GM23338 (cell line): Measurements from ENCODE around the gene CD74. TPM values are rescaled to one million over a fixed set of nuclear protein-coding genes. Genes with fewer than 3 reads are reported as not detected.

Source experiments
- ATAC-seq: fragments of 200-7000 bp; cut with Tn5 transposase; 3 replicates; pipeline ENCODE4 v1.9.1; 2020
- DNase-seq: peaks from one replicate; pipeline ENCODE4 v3.0.0-alpha.2; 2015; ENCODE audit warnings: low spot score
- H2AFZ ChIP-seq: fragments of 200-600 bp; sonication (generic); 2 replicates; pipeline ENCODE4 v1.8.0; 2016; ENCODE audit warnings: antibody characterized with exemption, mild to moderate bottlenecking, moderate library complexity
- H3F3A ChIP-seq: fragments of 200-600 bp; sonication (generic); replicated peaks from 2 replicates; pipeline ENCODE4 v1.8.0; 2017; ENCODE audit warnings: antibody characterized with exemption, mixed run types, low read depth
- H3K27ac ChIP-seq: fragments of 200-600 bp; sonication (generic); 2 replicates; pipeline ENCODE4 v1.6.1; 2016; ENCODE audit warnings: low read depth
- H3K27me3 ChIP-seq: fragments of 200-600 bp; sonication (generic); 2 replicates; pipeline ENCODE4 v1.8.0; 2016; ENCODE audit warnings: mild to moderate bottlenecking, mixed run types, moderate library complexity; ENCODE audit not compliant: insufficient read depth
- H3K36me3 ChIP-seq: fragments of 200-600 bp; sonication (generic); 2 replicates; pipeline ENCODE4 v1.8.0; 2016; ENCODE audit warnings: mild to moderate bottlenecking; ENCODE audit not compliant: insufficient read depth
- H3K4me1 ChIP-seq: fragments of 200-600 bp; sonication (generic); 2 replicates; pipeline ENCODE4 v1.8.0; 2016; ENCODE audit warnings: mild to moderate bottlenecking, moderate library complexity; ENCODE audit not compliant: insufficient read depth
- H3K4me2 ChIP-seq: fragments of 200-600 bp; sonication (generic); 2 replicates; pipeline ENCODE4 v1.7.1; 2017; ENCODE audit warnings: mixed run types
- H3K4me3 ChIP-seq: fragments of 200-600 bp; sonication (generic); 2 replicates; pipeline ENCODE4 v1.6.1; 2016; ENCODE audit warnings: mixed run types
- H3K79me2 ChIP-seq: fragments of 200-600 bp; sonication (generic); replicated peaks from 2 replicates; pipeline ENCODE4 v1.8.0; 2017; ENCODE audit warnings: mild to moderate bottlenecking; ENCODE audit not compliant: insufficient read depth
- H3K9me2 ChIP-seq: fragments of 200-600 bp; sonication (generic); 2 replicates; pipeline ENCODE4 v1.8.0; 2017; ENCODE audit not compliant: insufficient read depth
- H4K20me1 ChIP-seq: fragments of 200-600 bp; sonication (generic); replicated peaks from 2 replicates; pipeline ENCODE4 v1.8.0; 2017; ENCODE audit warnings: mild to moderate bottlenecking; ENCODE audit not compliant: insufficient read depth
- H3K27ac Mint-ChIP-seq: 2 replicates; pipeline ENCODE4 v1.8.0; 2020; ENCODE audit warnings: inconsistent platforms, mild to moderate bottlenecking, moderate library complexity, mixed read lengths
- H3K27me3 Mint-ChIP-seq: 3 replicates; pipeline ENCODE4 v1.8.0; 2022; ENCODE audit warnings: low read depth, mild to moderate bottlenecking, moderate library complexity, mixed read lengths, inconsistent platforms; ENCODE audit not compliant: insufficient read depth, poor library complexity
- H3K36me3 Mint-ChIP-seq: 3 replicates; pipeline ENCODE4 v1.8.0; 2021; ENCODE audit warnings: low read depth, mild to moderate bottlenecking, inconsistent platforms, moderate library complexity, mixed read lengths
- H3K4me1 Mint-ChIP-seq: 3 replicates; pipeline ENCODE4 v1.8.0; 2020; ENCODE audit warnings: mild to moderate bottlenecking, inconsistent platforms, mixed read lengths
- H3K4me3 Mint-ChIP-seq: 3 replicates; pipeline ENCODE4 v1.8.0; 2021; ENCODE audit warnings: moderate library complexity, mild to moderate bottlenecking, inconsistent platforms, mixed read lengths
- H3K9me3 Mint-ChIP-seq: 3 replicates; pipeline ENCODE4 v1.8.0; 2020; ENCODE audit warnings: moderate library complexity, mild to moderate bottlenecking, inconsistent platforms, mixed read lengths
- CREB1 ChIP-seq: fragments of 250-450 bp; sonication (Bioruptor Pico); IDR thresholded peaks from 2 replicates; pipeline ENCODE4 v1.5.0; 2020; ENCODE audit warnings: low read depth, mild to moderate bottlenecking, moderate library complexity
- EZH2 ChIP-seq: fragments of 200-600 bp; sonication (generic); IDR thresholded peaks from one replicate; pipeline ENCODE4 v1.8.0; 2017; ENCODE audit warnings: antibody characterized with exemption, mild to moderate bottlenecking, low read depth; ENCODE audit not compliant: unreplicated experiment
- EZH2phosphoT487 ChIP-seq: fragments of 200-600 bp; sonication (generic); IDR thresholded peaks from one replicate; pipeline ENCODE4 v1.8.1; 2018; ENCODE audit warnings: antibody characterized with exemption; ENCODE audit not compliant: unreplicated experiment
- JUNB ChIP-seq: IDR thresholded peaks from one replicate; pipeline ENCODE4 v1.6.1; 2016; ENCODE audit warnings: antibody characterized with exemption; ENCODE audit not compliant: unreplicated experiment
- NANOG ChIP-seq: IDR thresholded peaks from 2 replicates; pipeline ENCODE4 v1.6.1; 2016; ENCODE audit warnings: antibody characterized with exemption, borderline replicate concordance
- POLR2AphosphoS5 ChIP-seq: IDR thresholded peaks from 2 replicates; pipeline ENCODE4 v1.6.1; 2016; ENCODE audit warnings: antibody characterized with exemption, low read depth
- STAT1 ChIP-seq: IDR thresholded peaks from one replicate; pipeline ENCODE4 v1.6.1; 2016; ENCODE audit warnings: antibody characterized with exemption; ENCODE audit not compliant: unreplicated experiment
- ZNF114 ChIP-seq: fragments of 250-450 bp; sonication (Bioruptor Pico); IDR thresholded peaks from 2 replicates; pipeline ENCODE4 v1.5.0; 2020; ENCODE audit warnings: mild to moderate bottlenecking, moderate library complexity
- ZNF331 ChIP-seq: fragments of 250-450 bp; sonication (Bioruptor Pico); IDR thresholded peaks from 2 replicates; pipeline ENCODE4 v1.5.0; 2020; ENCODE audit warnings: low read depth, mild to moderate bottlenecking, moderate library complexity
- polyA plus RNA-seq: library from polyadenylated mRNA; unstranded; fragments of >200 nt; fragmentation: Nextera tagmentation; extraction: Ambion mirVana; gene quantifications from 2 replicates; pipeline ENCODE4 v1.2.1, GENCODE V29; 2016
- total RNA-seq: library from RNA; depleted of rRNA; stranded (reverse); fragments of >200 nt; shearing (Covaris generic); gene quantifications from 2 replicates; pipeline ENCODE4 v1.2.3, GENCODE V29; 2014
- TF ChIP-seq, protein P1 (sequence below): IDR thresholded peaks from 2 replicates; pipeline ENCODE4 v1.6.1; 2016; ENCODE audit warnings: antibody characterized with exemption
- TF ChIP-seq, protein P2 (sequence below): fragments of 250-450 bp; sonication (Bioruptor Pico); IDR thresholded peaks from 2 replicates; pipeline ENCODE4 v1.5.0; 2020; ENCODE audit warnings: mild to moderate bottlenecking, moderate library complexity
- TF ChIP-seq, protein P3 (sequence below): IDR thresholded peaks from one replicate; pipeline ENCODE4 v1.6.1; 2018; ENCODE audit warnings: antibody characterized with exemption; ENCODE audit not compliant: unreplicated experiment
- TF ChIP-seq, protein P4 (sequence below), 2 experiments: fragments of 200-600 bp in 1 of 2; sonication (generic) in 1 of 2; conservative IDR thresholded peaks; 2 replicates each; pipeline versions ENCODE4 v1.5.1 to v1.6.1; 2016 to 2017; ENCODE audit warnings: antibody characterized with exemption in 2 of 2, low read depth in 2 of 2, mild to moderate bottlenecking in 2 of 2, moderate library complexity in 1 of 2

CD74 gene
- total and polyA plus RNA-seq, 2 experiments from 2014 or later, result 49.8 to 98.4 TPM

DNA sequence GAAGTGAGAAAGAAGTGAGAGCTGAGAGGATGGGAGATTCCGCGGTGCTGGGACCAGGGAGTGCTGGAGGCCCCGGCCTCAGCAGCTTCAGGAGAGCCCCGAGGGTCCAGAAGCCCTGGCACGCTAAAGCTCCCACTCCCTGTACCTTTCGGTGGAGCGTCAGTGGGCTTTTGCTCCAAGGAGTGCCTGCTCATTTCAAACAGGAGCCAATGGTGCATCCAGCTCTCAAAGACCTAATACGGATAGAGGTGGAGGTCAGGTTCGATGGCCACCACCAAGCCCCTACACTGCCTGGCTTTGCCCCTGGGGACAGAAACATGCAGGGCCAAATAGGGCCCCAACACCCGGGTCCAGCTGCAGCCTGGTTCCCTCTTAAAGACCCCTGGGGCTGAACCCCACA, 8.2 kb downstream of the CD74 start:
- Histone ChIP-seq H3F3A (0 out of 2 replicates have a peak, but pooled peaks cover 4% of the 10 kb centered on the region), H3K27ac (no peak overlapping the region), H3K79me2 (no peaks in the 10 kb centered on the region), H4K20me1 (no peaks in the 10 kb centered on the region; the same call in 1 of the 2 replicates), H3K4me3 (no peak overlapping the region), H3K4me2 (no peak overlapping the region), H3K9me2 (no peaks in the 10 kb centered on the region), H3K27me3 (no peaks in the 10 kb centered on the region), H2AFZ (no peak overlapping the region), H3K4me1 (peaks cover 9% of the 10 kb centered on the region; the same call in 1 of the 2 replicates), H3K36me3 (peaks cover 6% of the 10 kb centered on the region; the same call in 1 of the 2 replicates)
- no peak for TF ChIP-seq JUNB
- TF ChIP-seq ZNF114, result no peak
- no peak for TF ChIP-seq POLR2AphosphoS5
- TF ChIP-seq ZNF331 (CRISPR knock-in tag), result no peak
- TF ChIP-seq, protein P1, sequence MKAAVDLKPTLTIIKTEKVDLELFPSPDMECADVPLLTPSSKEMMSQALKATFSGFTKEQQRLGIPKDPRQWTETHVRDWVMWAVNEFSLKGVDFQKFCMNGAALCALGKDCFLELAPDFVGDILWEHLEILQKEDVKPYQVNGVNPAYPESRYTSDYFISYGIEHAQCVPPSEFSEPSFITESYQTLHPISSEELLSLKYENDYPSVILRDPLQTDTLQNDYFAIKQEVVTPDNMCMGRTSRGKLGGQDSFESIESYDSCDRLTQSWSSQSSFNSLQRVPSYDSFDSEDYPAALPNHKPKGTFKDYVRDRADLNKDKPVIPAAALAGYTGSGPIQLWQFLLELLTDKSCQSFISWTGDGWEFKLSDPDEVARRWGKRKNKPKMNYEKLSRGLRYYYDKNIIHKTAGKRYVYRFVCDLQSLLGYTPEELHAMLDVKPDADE, result no peak
- no peak for TF ChIP-seq STAT1
- no peak for TF ChIP-seq EZH2phosphoT487
- TF ChIP-seq, protein P2, sequence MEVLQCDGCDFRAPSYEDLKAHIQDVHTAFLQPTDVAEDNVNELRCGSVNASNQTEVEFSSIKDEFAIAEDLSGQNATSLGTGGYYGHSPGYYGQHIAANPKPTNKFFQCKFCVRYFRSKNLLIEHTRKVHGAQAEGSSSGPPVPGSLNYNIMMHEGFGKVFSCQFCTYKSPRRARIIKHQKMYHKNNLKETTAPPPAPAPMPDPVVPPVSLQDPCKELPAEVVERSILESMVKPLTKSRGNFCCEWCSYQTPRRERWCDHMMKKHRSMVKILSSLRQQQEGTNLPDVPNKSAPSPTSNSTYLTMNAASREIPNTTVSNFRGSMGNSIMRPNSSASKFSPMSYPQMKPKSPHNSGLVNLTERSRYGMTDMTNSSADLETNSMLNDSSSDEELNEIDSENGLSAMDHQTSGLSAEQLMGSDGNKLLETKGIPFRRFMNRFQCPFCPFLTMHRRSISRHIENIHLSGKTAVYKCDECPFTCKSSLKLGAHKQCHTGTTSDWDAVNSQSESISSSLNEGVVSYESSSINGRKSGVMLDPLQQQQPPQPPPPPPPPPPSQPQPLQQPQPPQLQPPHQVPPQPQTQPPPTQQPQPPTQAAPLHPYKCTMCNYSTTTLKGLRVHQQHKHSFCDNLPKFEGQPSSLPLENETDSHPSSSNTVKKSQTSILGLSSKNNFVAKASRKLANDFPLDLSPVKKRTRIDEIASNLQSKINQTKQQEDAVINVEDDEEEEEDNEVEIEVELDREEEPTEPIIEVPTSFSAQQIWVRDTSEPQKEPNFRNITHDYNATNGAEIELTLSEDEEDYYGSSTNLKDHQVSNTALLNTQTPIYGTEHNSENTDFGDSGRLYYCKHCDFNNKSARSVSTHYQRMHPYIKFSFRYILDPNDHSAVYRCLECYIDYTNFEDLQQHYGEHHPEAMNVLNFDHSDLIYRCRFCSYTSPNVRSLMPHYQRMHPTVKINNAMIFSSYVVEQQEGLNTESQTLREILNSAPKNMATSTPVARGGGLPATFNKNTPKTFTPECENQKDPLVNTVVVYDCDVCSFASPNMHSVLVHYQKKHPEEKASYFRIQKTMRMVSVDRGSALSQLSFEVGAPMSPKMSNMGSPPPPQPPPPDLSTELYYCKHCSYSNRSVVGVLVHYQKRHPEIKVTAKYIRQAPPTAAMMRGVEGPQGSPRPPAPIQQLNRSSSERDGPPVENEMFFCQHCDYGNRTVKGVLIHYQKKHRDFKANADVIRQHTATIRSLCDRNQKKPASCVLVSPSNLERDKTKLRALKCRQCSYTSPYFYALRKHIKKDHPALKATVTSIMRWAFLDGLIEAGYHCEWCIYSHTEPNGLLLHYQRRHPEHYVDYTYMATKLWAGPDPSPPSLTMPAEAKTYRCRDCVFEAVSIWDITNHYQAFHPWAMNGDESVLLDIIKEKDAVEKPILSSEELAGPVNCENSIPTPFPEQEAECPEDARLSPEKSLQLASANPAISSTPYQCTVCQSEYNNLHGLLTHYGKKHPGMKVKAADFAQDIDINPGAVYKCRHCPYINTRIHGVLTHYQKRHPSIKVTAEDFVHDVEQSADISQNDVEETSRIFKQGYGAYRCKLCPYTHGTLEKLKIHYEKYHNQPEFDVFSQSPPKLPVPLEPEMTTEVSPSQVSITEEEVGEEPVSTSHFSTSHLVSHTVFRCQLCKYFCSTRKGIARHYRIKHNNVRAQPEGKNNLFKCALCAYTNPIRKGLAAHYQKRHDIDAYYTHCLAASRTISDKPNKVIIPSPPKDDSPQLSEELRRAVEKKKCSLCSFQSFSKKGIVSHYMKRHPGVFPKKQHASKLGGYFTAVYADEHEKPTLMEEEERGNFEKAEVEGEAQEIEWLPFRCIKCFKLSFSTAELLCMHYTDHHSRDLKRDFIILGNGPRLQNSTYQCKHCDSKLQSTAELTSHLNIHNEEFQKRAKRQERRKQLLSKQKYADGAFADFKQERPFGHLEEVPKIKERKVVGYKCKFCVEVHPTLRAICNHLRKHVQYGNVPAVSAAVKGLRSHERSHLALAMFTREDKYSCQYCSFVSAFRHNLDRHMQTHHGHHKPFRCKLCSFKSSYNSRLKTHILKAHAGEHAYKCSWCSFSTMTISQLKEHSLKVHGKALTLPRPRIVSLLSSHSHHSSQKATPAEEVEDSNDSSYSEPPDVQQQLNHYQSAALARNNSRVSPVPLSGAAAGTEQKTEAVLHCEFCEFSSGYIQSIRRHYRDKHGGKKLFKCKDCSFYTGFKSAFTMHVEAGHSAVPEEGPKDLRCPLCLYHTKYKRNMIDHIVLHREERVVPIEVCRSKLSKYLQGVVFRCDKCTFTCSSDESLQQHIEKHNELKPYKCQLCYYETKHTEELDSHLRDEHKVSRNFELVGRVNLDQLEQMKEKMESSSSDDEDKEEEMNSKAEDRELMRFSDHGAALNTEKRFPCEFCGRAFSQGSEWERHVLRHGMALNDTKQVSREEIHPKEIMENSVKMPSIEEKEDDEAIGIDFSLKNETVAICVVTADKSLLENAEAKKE (CRISPR knock-in tag), result no peak
- TF ChIP-seq NANOG, result no peak
- TF ChIP-seq, protein P3, sequence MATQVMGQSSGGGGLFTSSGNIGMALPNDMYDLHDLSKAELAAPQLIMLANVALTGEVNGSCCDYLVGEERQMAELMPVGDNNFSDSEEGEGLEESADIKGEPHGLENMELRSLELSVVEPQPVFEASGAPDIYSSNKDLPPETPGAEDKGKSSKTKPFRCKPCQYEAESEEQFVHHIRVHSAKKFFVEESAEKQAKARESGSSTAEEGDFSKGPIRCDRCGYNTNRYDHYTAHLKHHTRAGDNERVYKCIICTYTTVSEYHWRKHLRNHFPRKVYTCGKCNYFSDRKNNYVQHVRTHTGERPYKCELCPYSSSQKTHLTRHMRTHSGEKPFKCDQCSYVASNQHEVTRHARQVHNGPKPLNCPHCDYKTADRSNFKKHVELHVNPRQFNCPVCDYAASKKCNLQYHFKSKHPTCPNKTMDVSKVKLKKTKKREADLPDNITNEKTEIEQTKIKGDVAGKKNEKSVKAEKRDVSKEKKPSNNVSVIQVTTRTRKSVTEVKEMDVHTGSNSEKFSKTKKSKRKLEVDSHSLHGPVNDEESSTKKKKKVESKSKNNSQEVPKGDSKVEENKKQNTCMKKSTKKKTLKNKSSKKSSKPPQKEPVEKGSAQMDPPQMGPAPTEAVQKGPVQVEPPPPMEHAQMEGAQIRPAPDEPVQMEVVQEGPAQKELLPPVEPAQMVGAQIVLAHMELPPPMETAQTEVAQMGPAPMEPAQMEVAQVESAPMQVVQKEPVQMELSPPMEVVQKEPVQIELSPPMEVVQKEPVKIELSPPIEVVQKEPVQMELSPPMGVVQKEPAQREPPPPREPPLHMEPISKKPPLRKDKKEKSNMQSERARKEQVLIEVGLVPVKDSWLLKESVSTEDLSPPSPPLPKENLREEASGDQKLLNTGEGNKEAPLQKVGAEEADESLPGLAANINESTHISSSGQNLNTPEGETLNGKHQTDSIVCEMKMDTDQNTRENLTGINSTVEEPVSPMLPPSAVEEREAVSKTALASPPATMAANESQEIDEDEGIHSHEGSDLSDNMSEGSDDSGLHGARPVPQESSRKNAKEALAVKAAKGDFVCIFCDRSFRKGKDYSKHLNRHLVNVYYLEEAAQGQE, result no peak
- TF ChIP-seq, protein P4, sequence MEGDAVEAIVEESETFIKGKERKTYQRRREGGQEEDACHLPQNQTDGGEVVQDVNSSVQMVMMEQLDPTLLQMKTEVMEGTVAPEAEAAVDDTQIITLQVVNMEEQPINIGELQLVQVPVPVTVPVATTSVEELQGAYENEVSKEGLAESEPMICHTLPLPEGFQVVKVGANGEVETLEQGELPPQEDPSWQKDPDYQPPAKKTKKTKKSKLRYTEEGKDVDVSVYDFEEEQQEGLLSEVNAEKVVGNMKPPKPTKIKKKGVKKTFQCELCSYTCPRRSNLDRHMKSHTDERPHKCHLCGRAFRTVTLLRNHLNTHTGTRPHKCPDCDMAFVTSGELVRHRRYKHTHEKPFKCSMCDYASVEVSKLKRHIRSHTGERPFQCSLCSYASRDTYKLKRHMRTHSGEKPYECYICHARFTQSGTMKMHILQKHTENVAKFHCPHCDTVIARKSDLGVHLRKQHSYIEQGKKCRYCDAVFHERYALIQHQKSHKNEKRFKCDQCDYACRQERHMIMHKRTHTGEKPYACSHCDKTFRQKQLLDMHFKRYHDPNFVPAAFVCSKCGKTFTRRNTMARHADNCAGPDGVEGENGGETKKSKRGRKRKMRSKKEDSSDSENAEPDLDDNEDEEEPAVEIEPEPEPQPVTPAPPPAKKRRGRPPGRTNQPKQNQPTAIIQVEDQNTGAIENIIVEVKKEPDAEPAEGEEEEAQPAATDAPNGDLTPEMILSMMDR (conservative IDR thresholded peaks at IDR 0.05; ENCODE audit: low read depth in 2 of 2), result no peak
- TF ChIP-seq EZH2, result no peak
- TF ChIP-seq CREB1 (CRISPR knock-in tag), result no peak
- no peak overlapping the region for H3K4me3 Mint-ChIP-seq
- no peaks in the 10 kb centered on the region; the same call in 2 of the 3 replicates for H3K9me3 Mint-ChIP-seq
- ATAC-seq (no peak), DNase-seq (no peak)
- peaks cover 18% of the 10 kb centered on the region for H3K27me3 Mint-ChIP-seq
- peaks cover 9% of the 10 kb centered on the region for H3K4me1 Mint-ChIP-seq
- H3K36me3 Mint-ChIP-seq, result peaks cover 24% of the 10 kb centered on the region
- H3K27ac Mint-ChIP-seq, result no peak overlapping the region
